ENCODE results near the gene LRRC3C.

DNA sequence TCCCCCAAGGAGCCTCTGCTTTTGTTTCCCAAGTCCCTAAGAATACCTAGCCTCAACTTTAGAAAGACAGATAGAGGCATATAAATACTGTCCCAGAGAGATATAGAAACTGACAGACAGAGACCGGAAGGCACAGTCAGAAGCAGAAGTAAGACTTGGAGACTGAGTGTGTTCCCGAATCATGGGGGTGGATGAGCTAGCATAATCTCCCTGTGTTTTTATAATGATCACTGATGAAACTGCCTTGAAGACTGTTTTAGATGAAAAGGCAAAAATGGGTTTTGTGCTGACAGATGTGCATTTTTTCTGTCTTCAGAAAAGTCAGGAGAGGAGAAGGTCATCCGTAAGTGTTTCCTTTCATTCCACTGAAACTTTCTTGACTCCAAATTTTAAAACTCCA lies 44.7 kb downstream of the LRRC3C start:
- no peak for TF ChIP-seq GATA2 (IDR thresholded peaks at IDR 0.05; ENCODE audit: low read depth, low read length)
- TF ChIP-seq GATA3 (IDR thresholded peaks at IDR 0.05; ENCODE audit: low read depth, low read length) = no peak
